Smooth muscle cell (in vitro differentiated cells): Measurements from ENCODE around the gene AVPR2. TPM values are rescaled to one million over a fixed set of nuclear protein-coding genes. Genes with fewer than 3 reads are reported as not detected.

Source experiments
- DNase-seq: peaks from one replicate; lab custom pipeline; 2025; ENCODE audit not compliant: unreplicated experiment; lab: John Stamatoyannopoulos, UW
- H2AFZ ChIP-seq: fragments of 200-600 bp; sonication (generic); 2 replicates; pipeline ENCODE4 v1.6.0; 2016; ENCODE audit warnings: antibody characterized with exemption, low read depth, mild to moderate bottlenecking
- H3F3A ChIP-seq: fragments of 200-600 bp; sonication (generic); 2 replicates; pipeline ENCODE4 v1.6.0; 2017; ENCODE audit warnings: antibody characterized with exemption, low read depth
- H3K27ac ChIP-seq: fragments of 200-600 bp; sonication (generic); 2 replicates; pipeline ENCODE4 v1.5.1; 2016; ENCODE audit warnings: low read depth, mild to moderate bottlenecking
- H3K27me3 ChIP-seq: fragments of 200-600 bp; sonication (generic); 2 replicates; pipeline ENCODE4 v1.6.1; 2016; ENCODE audit warnings: low read depth, mild to moderate bottlenecking
- H3K36me3 ChIP-seq: fragments of 200-600 bp; sonication (generic); 2 replicates; pipeline ENCODE4 v1.5.1; 2016; ENCODE audit warnings: low read depth
- H3K4me1 ChIP-seq: fragments of 200-600 bp; sonication (generic); 2 replicates; pipeline ENCODE4 v1.5.1; 2016; ENCODE audit warnings: low read depth
- H3K4me2 ChIP-seq: fragments of 200-600 bp; sonication (generic); 2 replicates; pipeline ENCODE4 v1.6.0; 2016; ENCODE audit warnings: mild to moderate bottlenecking
- H3K4me3 ChIP-seq: fragments of 200-600 bp; sonication (generic); 2 replicates; pipeline ENCODE4 v1.5.1; 2016; ENCODE audit warnings: mild to moderate bottlenecking
- H3K79me2 ChIP-seq: fragments of 200-600 bp; sonication (generic); 2 replicates; pipeline ENCODE4 v1.6.0; 2016; ENCODE audit warnings: low read depth, mild to moderate bottlenecking
- H3K9ac ChIP-seq: fragments of 200-600 bp; sonication (generic); 2 replicates; pipeline ENCODE4 v1.6.0; 2016; ENCODE audit warnings: low read depth
- H3K9me3 ChIP-seq: fragments of 200-600 bp; sonication (generic); replicated peaks from 2 replicates; pipeline ENCODE4 v1.5.1; 2016; ENCODE audit warnings: low read depth
- H4K20me1 ChIP-seq: fragments of 200-600 bp; sonication (generic); 2 replicates; pipeline ENCODE4 v1.6.0; 2016; ENCODE audit warnings: low read depth
- CTCF ChIP-seq: fragments of 200-600 bp; sonication (generic); IDR thresholded peaks from 2 replicates; pipeline ENCODE4 v1.5.1; 2017; ENCODE audit warnings: borderline replicate concordance, mild to moderate bottlenecking, antibody characterized with exemption; ENCODE audit not compliant: insufficient read depth, poor library complexity, severe bottlenecking
- whole genome bisulfite sequencing: methylation state at CpG from one replicate; pipeline ENCODE4 v1.1.7; 2016; ENCODE audit warnings: low lambda C conversion rate; 5-methylcytosine and 5-hydroxymethylcytosine counted together
- polyA plus RNA-seq: library from polyadenylated mRNA; unstranded; fragments of >200 nt; fragmentation: Nextera tagmentation; extraction: Ambion mirVana; gene quantifications from 2 replicates; pipeline ENCODE4 v1.2.1, GENCODE V29; 2016
- total RNA-seq: library from RNA; depleted of rRNA; stranded (reverse); fragments of >200 nt; gene quantifications from 2 replicates; pipeline ENCODE4 v1.2.3, GENCODE V29; 2014

Gene AVPR2
- total and polyA plus RNA-seq, 2 experiments from 2014 or later, result not detected

GRCh38 chrX:153882557-153882956 lies 21.9 kb upstream of the AVPR2 start:
- H3K79me2 ChIP-seq, result no peaks in the 10 kb centered on the region
- no peak overlapping the region for H2AFZ ChIP-seq
- 62% methylated on average over 7 of the region's 7 CpGs for WGBS
- no peak for TF ChIP-seq CTCF
- no peak overlapping the region for H3K27ac ChIP-seq
- no peak for DNase-seq
- no peaks in the 10 kb centered on the region for H3K36me3 ChIP-seq
- no peak overlapping the region for H3K4me3 ChIP-seq
- H3F3A ChIP-seq, result no peaks in the 10 kb centered on the region
- no peaks in the 10 kb centered on the region for H3K27me3 ChIP-seq
- peaks cover 19% of the 10 kb centered on the region for H4K20me1 ChIP-seq
- H3K4me2 ChIP-seq, result peak overlapping the region; percentile 48
- H3K9me3 ChIP-seq, result no peaks in the 10 kb centered on the region
- H3K4me1 ChIP-seq, result peaks cover 15% of the 10 kb centered on the region
- H3K9ac ChIP-seq, result no peak overlapping the region

- Histone ChIP-seq H3K27me3 (no peaks in the 10 kb centered on the region), H3K9me3 (no peaks in the 10 kb centered on the region), H3K27ac (no peak overlapping the region), H3K79me2 (no peaks in the 10 kb centered on the region), H3K4me3 (no peak overlapping the region), H3K36me3 (no peaks in the 10 kb centered on the region), H2AFZ (no peak overlapping the region), H3K4me1 (peaks cover 15% of the 10 kb centered on the region), H4K20me1 (peaks cover 12% of the 10 kb centered on the region), H3K9ac (no peak overlapping the region), H3K4me2 (peak overlapping the region; percentile 48), H3F3A (no peaks in the 10 kb centered on the region)
- no peak for DNase-seq
- TF ChIP-seq CTCF, result no peak
- 71% methylated on average over 10 of the region's 13 CpGs for WGBS
These were observed 21.2 kb upstream of the AVPR2 start for GRCh38 chrX:153883163-153883843.

GRCh38 chrX:153884136-153884535 lies 20.3 kb upstream of the AVPR2 start:
- H3K4me2 ChIP-seq, result no peak overlapping the region
- H3K27me3 ChIP-seq, result no peaks in the 10 kb centered on the region
- H2AFZ ChIP-seq, result no peak overlapping the region
- H3K4me3 ChIP-seq, result no peak overlapping the region
- no peak for TF ChIP-seq CTCF
- no peaks in the 10 kb centered on the region for H3K9me3 ChIP-seq
- no peak overlapping the region for H3K27ac ChIP-seq
- no peaks in the 10 kb centered on the region for H3K79me2 ChIP-seq
- no peaks in the 10 kb centered on the region for H3F3A ChIP-seq
- H3K4me1 ChIP-seq, result peaks cover 15% of the 10 kb centered on the region
- peaks cover 5% of the 10 kb centered on the region for H4K20me1 ChIP-seq
- no peak overlapping the region for H3K9ac ChIP-seq
- WGBS, result 75% methylated on average over 13 of the region's 13 CpGs
- no peaks in the 10 kb centered on the region for H3K36me3 ChIP-seq
- DNase-seq, result no peak

- DNase-seq, result no peak
- H2AFZ ChIP-seq, result no peak overlapping the region
- no peak overlapping the region for H3K27ac ChIP-seq
- H3K9me3 ChIP-seq, result no peaks in the 10 kb centered on the region
- H3K27me3 ChIP-seq, result no peaks in the 10 kb centered on the region
- no peak for TF ChIP-seq CTCF
- no peak overlapping the region for H3K4me3 ChIP-seq
- H3K4me1 ChIP-seq, result peaks cover 15% of the 10 kb centered on the region
- no peaks in the 10 kb centered on the region for H3K79me2 ChIP-seq
- H3F3A ChIP-seq, result no peaks in the 10 kb centered on the region
- no peak overlapping the region for H3K9ac ChIP-seq
- peak overlapping the region; percentile 80 for H3K4me2 ChIP-seq
- H3K36me3 ChIP-seq, result no peaks in the 10 kb centered on the region
- WGBS, result 69% methylated on average over 6 of the region's 6 CpGs
- H4K20me1 ChIP-seq, result peaks cover 5% of the 10 kb centered on the region
These were observed 19.9 kb upstream of the AVPR2 start for GRCh38 chrX:153884590-153884989.
